ENCODE data around the gene NTRK3.

Gene NTRK3

DNA sequence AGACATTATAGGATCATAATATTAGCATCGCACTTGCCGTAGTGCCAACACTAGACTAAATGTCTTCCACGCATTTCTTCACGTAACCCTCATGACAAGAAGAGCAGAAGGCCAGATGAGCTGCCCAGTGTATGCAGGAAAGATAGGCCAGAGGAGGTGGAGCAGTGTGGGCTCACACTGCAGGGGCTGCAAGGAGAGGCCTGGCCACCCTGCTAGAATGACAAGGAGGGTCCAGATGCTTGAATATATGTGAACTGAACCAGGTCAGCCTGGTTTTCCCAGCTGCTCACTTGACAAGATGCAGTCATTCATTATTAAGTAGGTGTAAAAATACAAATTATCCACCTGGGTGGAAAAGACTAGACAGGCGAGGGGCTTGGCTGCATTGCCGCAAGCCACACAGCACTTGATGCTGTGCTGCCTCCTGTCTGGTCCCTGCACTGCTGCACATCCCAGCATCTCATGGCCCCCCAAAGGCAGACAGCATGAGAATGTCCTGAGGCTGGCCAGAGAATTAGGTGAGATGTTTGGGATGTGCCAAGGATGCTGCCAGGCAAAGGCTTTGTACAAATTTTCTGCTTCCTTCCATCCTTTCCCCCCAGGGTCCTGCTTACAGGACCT lies 115.2 kb downstream of the NTRK3 start:
- H3K27me3 ChIP-seq (ENCODE audit: control insufficient read depth, low read length): no peaks in the 10 kb centered on the region
- no peaks in the 10 kb centered on the region for H3K9me3 ChIP-seq (ENCODE audit: control insufficient read depth, insufficient read depth, low read length)
- no peaks in the 10 kb centered on the region for H3K4me1 ChIP-seq (ENCODE audit: control insufficient read depth, low read length)
- no peaks in the 10 kb centered on the region for H3K36me3 ChIP-seq (ENCODE audit: control insufficient read depth, low read length)
- no peak overlapping the region for H3K27ac ChIP-seq (ENCODE audit: low read depth, low read length)
- no peak overlapping the region for H3K4me2 ChIP-seq (ENCODE audit: low read length)
- no peak overlapping the region for H3K4me3 ChIP-seq (ENCODE audit: low read length)
- no peaks in the 10 kb centered on the region for H3K79me2 ChIP-seq (ENCODE audit: control insufficient read depth, low read length)
- TF ChIP-seq CTCF (IDR thresholded peaks at IDR 0.05; ENCODE audit: low read depth, low read length, poor library complexity, severe bottlenecking) (no peak), EZH2phosphoT487 (IDR thresholded peaks at IDR 0.05; ENCODE audit: borderline replicate concordance, low read length) (no peak)
- no peaks in the 10 kb centered on the region for H3F3A ChIP-seq (ENCODE audit: control insufficient read depth, insufficient read depth)
- no peaks in the 10 kb centered on the region for H4K20me1 ChIP-seq (ENCODE audit: control insufficient read depth, insufficient read depth, low read depth, low read length)
- H3K9me2 ChIP-seq (replicated peaks; ENCODE audit: control insufficient read depth, low read length): no peaks in the 10 kb centered on the region

DNA sequence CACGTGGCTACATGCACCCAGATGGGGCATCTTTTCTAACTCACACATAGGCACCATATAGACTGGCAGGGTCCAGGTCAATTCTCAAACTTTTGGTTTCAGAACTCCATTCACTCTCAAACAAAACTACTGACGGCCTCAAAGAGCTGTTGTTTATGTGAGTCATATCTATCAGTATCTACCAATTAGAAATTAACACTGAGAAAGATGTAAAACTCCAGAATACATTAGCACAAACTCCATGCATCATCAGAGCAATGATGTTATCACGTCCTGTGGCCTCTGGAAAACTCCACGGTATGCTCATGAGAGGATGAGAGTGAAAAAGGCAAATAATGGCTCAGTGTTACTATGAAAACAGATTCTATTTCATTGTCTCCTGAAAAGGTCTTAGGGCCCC lies 116.1 kb downstream of the NTRK3 start:
- Histone ChIP-seq H3K36me3 (ENCODE audit: control insufficient read depth, low read length) (no peaks in the 10 kb centered on the region), H3K27me3 (ENCODE audit: control insufficient read depth, low read length) (no peaks in the 10 kb centered on the region), H4K20me1 (ENCODE audit: control insufficient read depth, insufficient read depth, low read depth, low read length) (no peaks in the 10 kb centered on the region), H3K79me2 (ENCODE audit: control insufficient read depth, low read length) (no peaks in the 10 kb centered on the region), H3K27ac (ENCODE audit: low read depth, low read length) (no peak overlapping the region), H3K9me3 (ENCODE audit: control insufficient read depth, insufficient read depth, low read length) (no peaks in the 10 kb centered on the region), H3K4me3 (ENCODE audit: low read length) (no peak overlapping the region), H3K4me1 (ENCODE audit: control insufficient read depth, low read length) (no peaks in the 10 kb centered on the region), H3K4me2 (ENCODE audit: low read length) (no peak overlapping the region), H3K9me2 (replicated peaks; ENCODE audit: control insufficient read depth, low read length) (no peaks in the 10 kb centered on the region), H3F3A (ENCODE audit: control insufficient read depth, insufficient read depth) (no peaks in the 10 kb centered on the region)
- no peak for TF ChIP-seq EZH2phosphoT487 (IDR thresholded peaks at IDR 0.05; ENCODE audit: borderline replicate concordance, low read length)
- TF ChIP-seq CTCF (IDR thresholded peaks at IDR 0.05; ENCODE audit: low read depth, low read length, poor library complexity, severe bottlenecking): no peak

- Histone ChIP-seq H3K4me1 (ENCODE audit: control insufficient read depth, low read length) (no peaks in the 10 kb centered on the region), H3F3A (ENCODE audit: control insufficient read depth, insufficient read depth) (no peaks in the 10 kb centered on the region), H3K27ac (ENCODE audit: low read depth, low read length) (no peak overlapping the region), H3K79me2 (ENCODE audit: control insufficient read depth, low read length) (no peaks in the 10 kb centered on the region), H3K9me2 (replicated peaks; ENCODE audit: control insufficient read depth, low read length) (no peaks in the 10 kb centered on the region), H3K36me3 (ENCODE audit: control insufficient read depth, low read length) (no peaks in the 10 kb centered on the region), H4K20me1 (ENCODE audit: control insufficient read depth, insufficient read depth, low read depth, low read length) (no peaks in the 10 kb centered on the region), H3K4me3 (ENCODE audit: low read length) (no peak overlapping the region), H3K9me3 (ENCODE audit: control insufficient read depth, insufficient read depth, low read length) (no peaks in the 10 kb centered on the region), H3K27me3 (ENCODE audit: control insufficient read depth, low read length) (no peaks in the 10 kb centered on the region), H3K4me2 (ENCODE audit: low read length) (no peak overlapping the region)
- TF ChIP-seq CTCF (IDR thresholded peaks at IDR 0.05; ENCODE audit: low read depth, low read length, poor library complexity, severe bottlenecking): no peak
- TF ChIP-seq EZH2phosphoT487 (IDR thresholded peaks at IDR 0.05; ENCODE audit: borderline replicate concordance, low read length): no peak
Observed at GRCh38 chr15:88139936-88140335, 116.6 kb downstream of the NTRK3 start.
